SK-N-SH (cell line): Measurements from ENCODE around the gene EEF1AKMT3. TPM values are rescaled to one million over a fixed set of nuclear protein-coding genes. Genes with fewer than 3 reads are reported as not detected.
"Not testable (repeated sequence)": the region's sequence is repeated elsewhere in the genome, so short reads cannot be mapped to it uniquely, and the experiment has no call there.

Experiments used
- CTCF ChIA-PET: fragments of 300-600, 350-600 bp; formaldehyde crosslinking; extraction: SDS; loops from one replicate; lab custom pipeline; 2021; lab: Yijun Ruan, JAX
- POLR2A ChIA-PET: fragments of 350-600 bp; sonication (Branson Sonifier 250); formaldehyde crosslinking; extraction: SDS; loops from one replicate; lab custom pipeline; 2020; ENCODE audit warnings: antibody characterized with exemption, inconsistent platforms; lab: Yijun Ruan, JAX
- DNase-seq: peaks from one replicate; pipeline ENCODE4 v3.0.0; 2012
- H2AFZ ChIP-seq: fragments of 200-600 bp; sonication (generic); 2 replicates; pipeline ENCODE4 v1.8.1; 2016; ENCODE audit warnings: antibody characterized with exemption, mild to moderate bottlenecking, low read depth
- H3F3A ChIP-seq: fragments of 200-600 bp; sonication (generic); replicated peaks from 2 replicates; pipeline ENCODE3; 2016; ENCODE audit warnings: antibody characterized with exemption, mild to moderate bottlenecking; ENCODE audit not compliant: insufficient read depth
- H3K27ac ChIP-seq, 2 experiments: fragments of 200-500 bp in 1 of 2; fragments of 200-600 bp in 1 of 2; sonication (Bioruptor generic) in 1 of 2; sonication (generic), shearing (Covaris generic) in 1 of 2; 2 replicates each; pipeline versions ENCODE4 v1.5.1 to v1.6.1; 2014 to 2016; ENCODE audit warnings: low read depth in 2 of 2, inconsistent platforms in 1 of 2, low read length in 1 of 2, mild to moderate bottlenecking in 1 of 2, mixed read lengths in 1 of 2
- H3K27me3 ChIP-seq: fragments of 200-600 bp; sonication (generic), shearing (Covaris generic); 2 replicates; pipeline ENCODE4 v1.6.1; 2016; ENCODE audit warnings: mixed run types; ENCODE audit not compliant: insufficient read depth
- H3K36me3 ChIP-seq, 2 experiments: fragments of 200-500 bp in 1 of 2; fragments of 200-600 bp in 1 of 2; sonication (Bioruptor generic) in 1 of 2; sonication (generic) in 1 of 2; replicated peaks in 1 of 2; 2 replicates each; pipeline versions ENCODE3 to v1.5.1; 2014 to 2016; ENCODE audit warnings: low read length in 1 of 2, mild to moderate bottlenecking in 1 of 2; ENCODE audit not compliant: insufficient read depth in 2 of 2, control insufficient read depth in 1 of 2
- H3K4me1 ChIP-seq, 2 experiments: fragments of 200-500 bp in 1 of 2; fragments of 200-600 bp in 1 of 2; sonication (Bioruptor generic) in 1 of 2; sonication (generic), shearing (Covaris generic) in 1 of 2; 2 replicates each; pipeline versions ENCODE4 v1.5.1 to v1.6.1; 2014 to 2016; ENCODE audit warnings: low read depth in 1 of 2, low read length in 1 of 2, mixed run types in 1 of 2; ENCODE audit not compliant: insufficient read depth in 2 of 2, control insufficient read depth in 1 of 2
- H3K4me2 ChIP-seq: fragments of 200-600 bp; sonication (generic), shearing (Covaris generic); 2 replicates; pipeline ENCODE4 v1.6.1; 2017; ENCODE audit warnings: mixed run types
- H3K4me3 ChIP-seq, 2 experiments: fragments of 200-500 bp in 1 of 2; fragments of 200-600 bp in 1 of 2; sonication (Bioruptor generic) in 1 of 2; sonication (generic), shearing (Covaris generic) in 1 of 2; 2 replicates each; pipeline versions ENCODE4 v1.5.1 to v1.8.1; 2014 to 2016; ENCODE audit warnings: low read depth in 2 of 2, inconsistent platforms in 1 of 2, low read length in 1 of 2, mild to moderate bottlenecking in 1 of 2, mixed read lengths in 1 of 2, moderate library complexity in 1 of 2
- H3K79me2 ChIP-seq: fragments of 200-600 bp; sonication (generic); 2 replicates; pipeline ENCODE4 v1.8.1; 2017; ENCODE audit warnings: mild to moderate bottlenecking; ENCODE audit not compliant: insufficient read depth
- H3K9ac ChIP-seq: fragments of 200-600 bp; sonication (generic); 2 replicates; pipeline ENCODE4 v1.6.1; 2017; ENCODE audit warnings: mixed run types
- H3K9me2 ChIP-seq: fragments of 200-600 bp; sonication (generic); 2 replicates; pipeline ENCODE4 v1.6.1; 2017; ENCODE audit warnings: mixed run types
- H3K9me3 ChIP-seq: fragments of 200-600 bp; sonication (generic); 2 replicates; pipeline ENCODE4 v1.6.1; 2017; ENCODE audit warnings: mixed run types, mild to moderate bottlenecking, moderate library complexity
- H4K20me1 ChIP-seq: fragments of 200-600 bp; sonication (generic); 2 replicates; pipeline ENCODE4 v1.6.1; 2017; ENCODE audit warnings: mild to moderate bottlenecking, mixed run types; ENCODE audit not compliant: insufficient read depth
- CHD2 ChIP-seq: fragments of 150-350 bp; IDR thresholded peaks from 2 replicates; pipeline ENCODE4 v1.6.1; 2018; ENCODE audit warnings: low read length; ENCODE audit not compliant: partially characterized antibody
- EP300 ChIP-seq, 2 experiments: IDR thresholded peaks; 2 replicates each; pipeline versions ENCODE4 v1.4.0 to v1.6.1; 2012; ENCODE audit warnings: borderline replicate concordance in 1 of 2, low read depth in 1 of 2, low read length in 1 of 2
- FOSL2 ChIP-seq: IDR thresholded peaks from 2 replicates; pipeline ENCODE4 v1.4.0; 2012; ENCODE audit warnings: low read depth, mild to moderate bottlenecking, moderate library complexity, borderline replicate concordance
- FOXJ3 ChIP-seq: sonication (generic); formaldehyde crosslinking; IDR thresholded peaks from 2 replicates; pipeline ENCODE4 v1.5.1; 2020; ENCODE audit warnings: mild to moderate bottlenecking, missing genetic modification reagents
- FOXM1 ChIP-seq: IDR thresholded peaks from 2 replicates; pipeline ENCODE4 v1.4.0; 2012; ENCODE audit warnings: low read depth, mild to moderate bottlenecking
- JUND ChIP-seq: IDR thresholded peaks from 2 replicates; pipeline ENCODE4 v1.4.0; 2012
- NRF1 ChIP-seq: IDR thresholded peaks from 2 replicates; pipeline ENCODE4 v1.6.1; 2012; ENCODE audit warnings: low read depth, mild to moderate bottlenecking, low read length
- RAD21 ChIP-seq: IDR thresholded peaks from 2 replicates; pipeline ENCODE4 v1.6.1; 2012; ENCODE audit warnings: mild to moderate bottlenecking, low read length
- RFX5 ChIP-seq: IDR thresholded peaks from 2 replicates; pipeline ENCODE4 v1.6.1; 2012; ENCODE audit warnings: mild to moderate bottlenecking, improper control_type of control experiment, low read length
- SIN3A ChIP-seq: IDR thresholded peaks from 2 replicates; pipeline ENCODE4 v1.6.1; 2012; ENCODE audit warnings: low read depth, mild to moderate bottlenecking, low read length, moderate library complexity, borderline replicate concordance
- SMC3 ChIP-seq: IDR thresholded peaks from 2 replicates; pipeline ENCODE4 v1.6.1; 2012; ENCODE audit warnings: low read depth, low read length, improper control_type of control experiment
- TAF1 ChIP-seq: IDR thresholded peaks from 2 replicates; pipeline ENCODE4 v1.6.1; 2012; ENCODE audit warnings: low read depth, mild to moderate bottlenecking, low read length, moderate library complexity, borderline replicate concordance
- TCF12 ChIP-seq: IDR thresholded peaks from 2 replicates; pipeline ENCODE4 v1.4.0; 2012
- TEAD4 ChIP-seq: IDR thresholded peaks from 2 replicates; pipeline ENCODE4 v1.4.0; 2012; ENCODE audit warnings: mild to moderate bottlenecking, borderline replicate concordance; ENCODE audit not compliant: insufficient read depth
- YY1 ChIP-seq: IDR thresholded peaks from 2 replicates; pipeline ENCODE4 v1.4.0; 2012; ENCODE audit warnings: low read depth, mild to moderate bottlenecking
- WGBS: methylation state at CpG from one replicate; pipeline ENCODE4 v1.1.6; 2017; ENCODE audit warnings: low lambda C conversion rate; 5-methylcytosine and 5-hydroxymethylcytosine counted together
- polyA plus RNA-seq, 3 experiments: library from polyadenylated mRNA; depleted of rRNA; stranded (reverse); fragments of >200 nt; gene quantifications; 2 replicates each; pipeline ENCODE4 v1.2.3, GENCODE V29; 2012
- TF ChIP-seq, protein P1 (sequence below): IDR thresholded peaks from 2 replicates; pipeline ENCODE4 v1.6.1; 2012; ENCODE audit warnings: mild to moderate bottlenecking, low read depth, low read length, moderate library complexity
- TF ChIP-seq, protein P2 (sequence below): IDR thresholded peaks from 2 replicates; pipeline ENCODE4 v1.4.0; 2012; ENCODE audit warnings: low read depth, borderline replicate concordance

EEF1AKMT3 gene
- polyA plus RNA-seq, 1 of the 3 experiments (the other 2 are of a cell fraction) = 10.3 TPM

DNA sequence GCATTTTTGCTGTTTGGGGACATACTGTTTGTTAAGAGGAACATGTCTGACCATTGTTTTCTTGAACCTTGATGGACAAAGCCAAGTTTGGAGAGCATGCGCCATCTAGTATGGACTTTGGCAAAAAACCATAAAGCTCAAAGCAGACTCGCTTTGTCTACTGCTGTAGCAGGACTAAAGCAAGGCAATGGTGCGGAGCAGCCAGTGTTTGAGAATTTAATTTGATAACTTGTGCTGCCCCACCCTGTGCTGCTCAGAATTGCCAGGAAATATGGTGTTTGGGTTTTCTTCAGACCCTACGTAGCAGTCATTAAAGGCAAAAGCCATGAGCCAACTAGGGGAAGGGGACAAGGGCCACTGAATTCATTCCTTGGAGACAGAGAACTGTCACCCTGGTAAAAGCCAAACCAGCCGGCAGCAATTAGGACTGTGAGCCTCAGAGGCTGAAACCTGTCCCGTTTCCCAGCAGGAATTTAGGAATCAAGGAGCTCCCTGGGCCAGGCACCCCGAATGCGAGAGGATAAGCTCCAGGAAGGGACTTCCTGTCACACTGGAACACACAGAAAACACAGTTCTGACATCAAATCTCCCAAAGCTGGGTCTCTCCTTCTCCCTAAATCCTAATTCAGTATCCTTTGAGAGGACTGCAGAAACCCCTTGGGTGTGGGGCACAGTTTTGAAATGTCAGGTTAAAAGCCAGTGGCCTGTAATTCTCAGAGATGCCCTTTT is 45.0 kb downstream of the EEF1AKMT3 start:
- Histone ChIP-seq H3K27ac (no peak overlapping the region; a peak in 1 of 4 replicates), H3K4me3 (no peak overlapping the region), H3K36me3 (peaks cover 25 to 33% of the 10 kb centered on the region in 2 experiments), H3K27me3 (no peaks in the 10 kb centered on the region), H4K20me1 (0 out of 2 replicates have a peak, but pooled peaks cover 10% of the 10 kb centered on the region), H3K9me3 (no peaks in the 10 kb centered on the region), H2AFZ (no peak overlapping the region), H3K79me2 (no peaks in the 10 kb centered on the region), H3K4me1 (peaks cover 0 to 20% of the 10 kb centered on the region in 2 experiments; a peak in 2 of 4 replicates), H3F3A (peaks cover 10% of the 10 kb centered on the region), H3K9ac (no peak overlapping the region), H3K4me2 (no peak overlapping the region), H3K9me2 (no peaks in the 10 kb centered on the region)
- ChIA-PET CTCF (interaction anchor here (0.9 to 10.2 kb wide), 7 partner anchors 12 to 88 kb away, joined by 3 to 96 read pairs (median 5); partner anchors contain the start of gene TSFM), POLR2A (no interaction called here)
- no peak for TF ChIP-seq FOSL2
- no peak for TF ChIP-seq SIN3A
- TF ChIP-seq TAF1 = no peak
- TF ChIP-seq, protein P1, sequence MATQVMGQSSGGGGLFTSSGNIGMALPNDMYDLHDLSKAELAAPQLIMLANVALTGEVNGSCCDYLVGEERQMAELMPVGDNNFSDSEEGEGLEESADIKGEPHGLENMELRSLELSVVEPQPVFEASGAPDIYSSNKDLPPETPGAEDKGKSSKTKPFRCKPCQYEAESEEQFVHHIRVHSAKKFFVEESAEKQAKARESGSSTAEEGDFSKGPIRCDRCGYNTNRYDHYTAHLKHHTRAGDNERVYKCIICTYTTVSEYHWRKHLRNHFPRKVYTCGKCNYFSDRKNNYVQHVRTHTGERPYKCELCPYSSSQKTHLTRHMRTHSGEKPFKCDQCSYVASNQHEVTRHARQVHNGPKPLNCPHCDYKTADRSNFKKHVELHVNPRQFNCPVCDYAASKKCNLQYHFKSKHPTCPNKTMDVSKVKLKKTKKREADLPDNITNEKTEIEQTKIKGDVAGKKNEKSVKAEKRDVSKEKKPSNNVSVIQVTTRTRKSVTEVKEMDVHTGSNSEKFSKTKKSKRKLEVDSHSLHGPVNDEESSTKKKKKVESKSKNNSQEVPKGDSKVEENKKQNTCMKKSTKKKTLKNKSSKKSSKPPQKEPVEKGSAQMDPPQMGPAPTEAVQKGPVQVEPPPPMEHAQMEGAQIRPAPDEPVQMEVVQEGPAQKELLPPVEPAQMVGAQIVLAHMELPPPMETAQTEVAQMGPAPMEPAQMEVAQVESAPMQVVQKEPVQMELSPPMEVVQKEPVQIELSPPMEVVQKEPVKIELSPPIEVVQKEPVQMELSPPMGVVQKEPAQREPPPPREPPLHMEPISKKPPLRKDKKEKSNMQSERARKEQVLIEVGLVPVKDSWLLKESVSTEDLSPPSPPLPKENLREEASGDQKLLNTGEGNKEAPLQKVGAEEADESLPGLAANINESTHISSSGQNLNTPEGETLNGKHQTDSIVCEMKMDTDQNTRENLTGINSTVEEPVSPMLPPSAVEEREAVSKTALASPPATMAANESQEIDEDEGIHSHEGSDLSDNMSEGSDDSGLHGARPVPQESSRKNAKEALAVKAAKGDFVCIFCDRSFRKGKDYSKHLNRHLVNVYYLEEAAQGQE = no peak
- TF ChIP-seq TEAD4 = no peak
- TF ChIP-seq FOXJ3 (CRISPR knock-in tag) = no peak
- no peak for TF ChIP-seq RFX5
- no peak for TF ChIP-seq EP300 (IDR thresholded peaks at IDR 0.05; ENCODE audit: borderline replicate concordance in 1 of 2, low read depth in 1 of 2, low read length in 1 of 2)
- no peak for TF ChIP-seq TCF12
- no peak for TF ChIP-seq FOXM1
- no peak for TF ChIP-seq NRF1
- TF ChIP-seq, protein P2, sequence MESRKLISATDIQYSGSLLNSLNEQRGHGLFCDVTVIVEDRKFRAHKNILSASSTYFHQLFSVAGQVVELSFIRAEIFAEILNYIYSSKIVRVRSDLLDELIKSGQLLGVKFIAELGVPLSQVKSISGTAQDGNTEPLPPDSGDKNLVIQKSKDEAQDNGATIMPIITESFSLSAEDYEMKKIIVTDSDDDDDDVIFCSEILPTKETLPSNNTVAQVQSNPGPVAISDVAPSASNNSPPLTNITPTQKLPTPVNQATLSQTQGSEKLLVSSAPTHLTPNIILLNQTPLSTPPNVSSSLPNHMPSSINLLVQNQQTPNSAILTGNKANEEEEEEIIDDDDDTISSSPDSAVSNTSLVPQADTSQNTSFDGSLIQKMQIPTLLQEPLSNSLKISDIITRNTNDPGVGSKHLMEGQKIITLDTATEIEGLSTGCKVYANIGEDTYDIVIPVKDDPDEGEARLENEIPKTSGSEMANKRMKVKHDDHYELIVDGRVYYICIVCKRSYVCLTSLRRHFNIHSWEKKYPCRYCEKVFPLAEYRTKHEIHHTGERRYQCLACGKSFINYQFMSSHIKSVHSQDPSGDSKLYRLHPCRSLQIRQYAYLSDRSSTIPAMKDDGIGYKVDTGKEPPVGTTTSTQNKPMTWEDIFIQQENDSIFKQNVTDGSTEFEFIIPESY = no peak
- no peak for TF ChIP-seq RAD21
- no peak for TF ChIP-seq YY1
- no peak for TF ChIP-seq JUND
- TF ChIP-seq SMC3 = no peak
- TF ChIP-seq CHD2 = no peak
- 94% methylated on average over 8 of the region's 8 CpGs for WGBS
- DNase-seq = no peak

DNA sequence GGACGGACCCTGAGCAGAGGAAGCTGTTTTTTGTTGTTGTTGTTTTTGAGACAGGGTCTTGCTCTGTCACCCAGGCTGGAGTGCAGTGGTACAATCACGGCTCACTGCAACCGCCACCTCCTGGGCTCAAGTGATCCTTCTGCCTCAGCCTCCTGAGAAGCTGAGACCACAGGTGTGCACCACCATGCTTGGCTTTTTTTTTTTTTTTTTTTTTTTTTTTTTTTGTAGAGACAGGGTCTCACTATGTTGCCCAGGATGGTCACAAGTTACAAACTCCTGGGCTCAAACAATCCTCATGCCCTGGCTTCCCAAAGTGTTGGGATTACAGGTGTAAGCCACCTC is 45.5 kb downstream of the EEF1AKMT3 start:
- POLR2A ChIA-PET = interaction anchor here (0.8 kb wide), 1 partner anchor 123 kb away, joined by 3 read pairs; the partner anchor contains the start of gene ATP23

DNA sequence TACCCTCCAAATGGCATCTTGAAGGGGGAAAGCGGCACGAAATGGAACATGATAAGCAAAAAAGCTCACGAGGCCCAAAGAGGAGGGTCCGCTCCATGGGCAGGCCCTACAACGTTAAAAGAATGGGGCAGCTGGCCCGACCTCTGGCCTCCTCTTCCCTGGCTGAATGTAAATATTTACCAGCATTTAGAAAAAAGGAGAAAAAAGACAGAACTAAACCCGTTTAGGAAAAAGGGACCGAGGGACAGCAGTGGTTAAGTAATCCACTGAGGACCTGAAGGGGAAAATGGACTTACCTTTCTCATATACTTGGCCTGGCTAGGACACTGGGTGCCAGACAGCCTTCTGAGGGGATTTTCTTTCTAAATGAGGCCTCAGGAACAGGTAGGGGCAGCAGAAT is 47.7 kb downstream of the EEF1AKMT3 start:
- CTCF ChIA-PET = interaction anchor here (0.9 to 10.2 kb wide), 3 partner anchors 12 to 85 kb away, joined by 3 to 96 read pairs (median 3); no protein-coding TSS in a partner anchor
- H3K4me2 ChIP-seq, DNase-seq, H3K79me2 ChIP-seq, H3K27ac ChIP-seq, POLR2A ChIA-PET, H3K4me3 ChIP-seq, H3K9me3 ChIP-seq, H3K27me3 ChIP-seq, H2AFZ ChIP-seq, H3K9me2 ChIP-seq, H3K9ac ChIP-seq: not testable (repeated sequence)
- Histone ChIP-seq H3K4me1 (peaks cover 0 to 14% of the 10 kb centered on the region in 2 experiments; a peak in 2 of 4 replicates), H4K20me1 (peaks cover 15% of the 10 kb centered on the region; the same call in 1 of the 2 replicates), H3K36me3 (peaks cover 36 to 55% of the 10 kb centered on the region in 2 experiments), H3F3A (peaks cover 10% of the 10 kb centered on the region)
- 95% methylated on average over 8 of the region's 8 CpGs for WGBS

More for the DNA sequence above, 45.5 kb downstream of the EEF1AKMT3 start:
- H3K9me3 ChIP-seq, H3K79me2 ChIP-seq, H3K27me3 ChIP-seq, H3K4me2 ChIP-seq, H3K27ac ChIP-seq, H4K20me1 ChIP-seq, H3K9ac ChIP-seq, DNase-seq, H3K9me2 ChIP-seq, H2AFZ ChIP-seq, H3K4me3 ChIP-seq: not testable (repeated sequence)
- Histone ChIP-seq H3K4me1 (peaks cover 0 to 20% of the 10 kb centered on the region in 2 experiments; a peak in 2 of 4 replicates), H3K36me3 (peaks cover 25 to 34% of the 10 kb centered on the region in 2 experiments), H3F3A (peaks cover 10% of the 10 kb centered on the region)
- CTCF ChIA-PET = interaction anchor here (0.8 to 10.2 kb wide), 8 partner anchors 14 to 235 kb away, joined by 3 to 96 read pairs (median 4); partner anchors contain the start of gene TSFM
- 94% methylated on average over 3 of the region's 3 CpGs for WGBS
